Stimulated activated naive CD8-positive, alpha-beta T cell treated with anti-CD3 and anti-CD28 coated beads, Interleukin-15, amount 100 ng/mL, for 72 hours (primary cell): ENCODE measurements around the gene JPH3.

Experiments used
- ATAC-seq: fragments of 150-1000 bp; cut with Tn5 transposase; 2 replicates; pipeline ENCODE4 v1.10.0; 2021; ENCODE audit warnings: mild to moderate bottlenecking, moderate library complexity
- DNase-seq, 2 donors: peaks; one replicate each; pipeline ENCODE4 v3.0.0; 2021 to 2022
- H3K27ac Mint-ChIP-seq, 2 donors: one replicate each; pipeline ENCODE4 v1.8.0; 2022; ENCODE audit warnings: mild to moderate bottlenecking in 2 of 2, mixed read lengths in 2 of 2, moderate library complexity in 2 of 2
- H3K27me3 Mint-ChIP-seq: one replicate; pipeline ENCODE4 v1.8.0; 2022; ENCODE audit warnings: mixed read lengths
- H3K4me1 Mint-ChIP-seq: one replicate; pipeline ENCODE4 v1.8.0; 2022; ENCODE audit warnings: mild to moderate bottlenecking, mixed read lengths
- H3K4me3 Mint-ChIP-seq, 2 donors: one replicate each; pipeline ENCODE4 v1.8.0; 2022; ENCODE audit warnings: mild to moderate bottlenecking in 2 of 2, mixed read lengths in 2 of 2, moderate library complexity in 1 of 2
- H3K9me3 Mint-ChIP-seq, 2 donors: one replicate each; pipeline ENCODE4 v1.8.0; 2022; ENCODE audit warnings: mixed read lengths in 2 of 2

Gene JPH3

DNA sequence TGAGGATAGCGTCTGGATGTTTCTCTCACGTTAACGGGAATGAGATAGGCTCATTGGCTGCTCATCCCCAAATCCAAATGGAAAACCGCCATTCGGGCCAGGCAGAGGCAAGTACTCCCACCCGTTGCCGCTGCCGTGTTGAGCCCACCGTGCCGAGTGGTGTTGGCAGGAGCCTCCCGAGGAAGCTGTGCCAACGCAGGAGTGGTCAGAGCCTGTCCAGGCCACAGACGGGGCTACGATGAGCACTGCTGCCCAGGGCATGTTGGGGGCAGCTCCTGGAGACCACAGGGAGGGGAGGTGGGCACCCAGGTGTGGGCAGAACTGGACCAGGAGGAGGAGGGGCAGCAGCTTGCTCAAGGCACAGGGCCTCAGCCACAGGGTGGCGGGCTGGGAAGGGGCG, 91.5 kb downstream of the JPH3 start:
- no peaks in the 10 kb centered on the region for H3K9me3 Mint-ChIP-seq
- no peaks in the 10 kb centered on the region for H3K27me3 Mint-ChIP-seq
- peaks cover 6% of the 10 kb centered on the region for H3K4me1 Mint-ChIP-seq
- no peak overlapping the region for H3K4me3 Mint-ChIP-seq
- ATAC-seq (no peak), DNase-seq (no peak)
- no peak overlapping the region for H3K27ac Mint-ChIP-seq

GRCh38 chr16:87694441-87695125, 92.3 kb downstream of the JPH3 start:
- no peaks in the 10 kb centered on the region for H3K27me3 Mint-ChIP-seq
- no peaks in the 10 kb centered on the region for H3K9me3 Mint-ChIP-seq
- DNase-seq, result no peak
- peaks cover 6% of the 10 kb centered on the region for H3K4me1 Mint-ChIP-seq
- H3K27ac Mint-ChIP-seq, result peak overlapping the region in 1 of 2 donors; percentile 84
- H3K4me3 Mint-ChIP-seq, result no peak overlapping the region
- no peak for ATAC-seq

GRCh38 chr16:87695534-87695933, 93.2 kb downstream of the JPH3 start:
- DNase-seq (no peak), ATAC-seq (no peak)
- Mint-ChIP-seq H3K9me3 (no peaks in the 10 kb centered on the region), H3K4me3 (no peak overlapping the region), H3K4me1 (peaks cover 6% of the 10 kb centered on the region), H3K27ac (no peak overlapping the region), H3K27me3 (no peaks in the 10 kb centered on the region)

- Mint-ChIP-seq H3K9me3 (no peaks in the 10 kb centered on the region), H3K4me3 (no peak overlapping the region), H3K4me1 (peaks cover 11% of the 10 kb centered on the region), H3K27ac (no peak overlapping the region), H3K27me3 (no peaks in the 10 kb centered on the region)
- no peak for DNase-seq
- ATAC-seq, result no peak
These were observed 94.4 kb downstream of the JPH3 start for GRCh38 chr16:87696726-87697125.

GRCh38 chr16:87697256-87697655, 94.9 kb downstream of the JPH3 start:
- Mint-ChIP-seq H3K4me1 (peaks cover 16% of the 10 kb centered on the region), H3K27ac (no peak overlapping the region), H3K9me3 (no peaks in the 10 kb centered on the region), H3K27me3 (no peaks in the 10 kb centered on the region), H3K4me3 (no peak overlapping the region)
- no peak for DNase-seq
- ATAC-seq, result no peak

DNA sequence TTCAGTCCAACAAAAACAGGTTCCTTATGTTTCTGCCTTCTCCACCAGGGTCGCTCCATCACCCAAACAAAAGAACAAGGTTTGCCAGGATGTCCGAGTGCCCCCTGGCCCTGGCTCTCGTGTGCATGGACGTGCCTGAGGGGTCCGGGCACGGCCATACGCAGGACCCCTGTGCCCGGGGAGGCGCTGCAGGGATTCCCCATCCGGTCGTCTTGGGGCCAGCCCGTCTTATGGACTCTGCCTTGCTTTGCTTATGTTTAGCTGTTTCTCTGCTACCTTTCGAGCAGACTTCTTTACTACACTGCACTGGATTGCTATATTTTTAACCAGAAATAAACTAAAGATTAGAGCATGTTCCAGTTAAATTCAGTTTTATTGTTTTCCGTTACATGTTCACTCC, 95.5 kb downstream of the JPH3 start:
- Mint-ChIP-seq H3K9me3 (no peaks in the 10 kb centered on the region), H3K27ac (peak overlapping the region in 1 of 2 donors; percentile 39), H3K4me1 (peaks cover 21% of the 10 kb centered on the region), H3K27me3 (no peaks in the 10 kb centered on the region), H3K4me3 (no peak overlapping the region)
- ATAC-seq (no peak), DNase-seq (no peak)

DNA sequence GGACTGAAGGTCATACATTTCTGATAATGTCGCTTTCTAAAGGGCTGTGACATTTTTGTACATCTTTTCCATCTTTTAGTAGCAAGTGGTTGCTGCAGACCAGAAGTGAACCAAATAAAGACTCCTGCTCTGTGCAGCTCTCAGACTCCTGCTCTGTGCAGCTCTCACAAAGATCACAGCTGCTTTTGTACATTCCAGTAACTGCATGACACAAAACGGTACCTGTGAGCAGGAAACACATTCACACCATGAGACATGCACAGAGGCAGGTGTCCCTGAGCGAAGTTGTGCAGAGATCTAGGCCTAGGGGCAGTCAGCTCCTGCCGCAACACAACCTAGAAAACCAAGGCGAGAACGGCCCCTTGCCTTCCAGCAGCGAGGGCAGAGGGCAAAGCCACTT, 95.9 kb downstream of the JPH3 start:
- DNase-seq (no peak), ATAC-seq (no peak)
- Mint-ChIP-seq H3K27me3 (no peaks in the 10 kb centered on the region), H3K27ac (peak overlapping the region in 1 of 2 donors; percentile 39), H3K9me3 (no peaks in the 10 kb centered on the region), H3K4me1 (peaks cover 26% of the 10 kb centered on the region), H3K4me3 (no peak overlapping the region)

DNA sequence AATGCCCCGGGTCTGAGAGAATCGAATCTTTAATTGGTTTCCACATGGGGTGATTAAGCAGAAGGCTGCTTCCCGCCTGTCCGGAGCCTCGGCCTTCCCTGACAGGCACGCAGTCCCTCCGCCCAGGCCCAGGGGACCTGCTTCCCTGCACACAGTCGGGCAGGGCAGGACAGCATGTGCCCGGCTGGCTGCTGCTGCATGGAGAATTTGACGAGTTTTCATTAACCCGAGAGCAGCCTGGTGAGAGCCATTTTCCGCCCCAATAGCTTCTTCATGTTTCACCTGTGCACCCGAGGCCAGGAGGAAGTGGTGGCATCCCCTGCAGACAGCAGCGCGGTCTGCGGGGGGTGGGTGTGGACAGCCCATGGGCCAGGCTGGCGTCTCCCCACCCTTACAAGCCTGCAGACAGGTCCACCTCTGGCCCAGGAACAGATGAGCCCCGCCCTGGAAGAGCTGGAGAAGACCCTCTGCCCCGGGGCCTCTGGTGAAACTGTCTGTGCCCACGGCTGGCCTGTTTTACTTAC, 96.4 kb downstream of the JPH3 start:
- no peak for ATAC-seq

DNA sequence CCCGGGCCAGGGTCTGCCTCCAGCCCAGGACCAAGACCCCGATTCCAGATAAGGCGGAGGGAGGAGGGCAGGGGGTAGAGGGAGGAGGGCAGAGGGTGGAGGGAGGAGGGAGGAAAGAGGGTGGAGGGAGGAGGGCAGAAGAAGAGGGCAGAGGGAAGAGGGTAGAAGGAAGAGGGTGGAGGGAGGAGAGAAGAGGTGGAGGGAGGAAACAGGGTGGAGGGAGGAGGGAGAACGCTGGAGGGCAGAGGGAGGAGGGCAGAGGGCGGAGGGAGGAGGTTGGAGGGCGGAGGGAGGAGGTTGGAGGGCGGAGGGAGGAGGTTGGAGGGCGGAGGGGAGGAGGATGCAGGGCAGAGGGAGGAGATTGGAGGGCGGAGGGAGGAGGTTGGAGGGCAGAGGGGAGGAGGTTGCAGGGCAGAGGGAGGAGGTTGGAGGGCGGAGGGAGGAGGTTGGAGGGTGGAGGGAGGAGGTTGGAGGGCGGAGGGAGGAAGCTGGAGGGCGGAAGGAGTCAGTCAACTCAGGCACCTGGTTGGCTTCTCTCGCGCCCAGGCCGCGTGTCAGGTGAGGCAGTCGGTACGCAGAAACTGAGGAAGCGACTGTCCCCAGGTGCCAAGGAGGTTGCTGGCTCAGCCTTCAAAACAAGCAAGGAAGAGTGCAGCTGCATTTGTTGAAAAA, 98.2 kb downstream of the JPH3 start:
- peaks cover 42% of the 10 kb centered on the region for H3K4me1 Mint-ChIP-seq
- DNase-seq (no peak), ATAC-seq (no peak)
- H3K4me3 Mint-ChIP-seq, result peak overlapping the region in 1 of 2 donors; percentile 18
- no peaks in the 10 kb centered on the region for H3K9me3 Mint-ChIP-seq
- no peak overlapping the region for H3K27ac Mint-ChIP-seq
- H3K27me3 Mint-ChIP-seq, result no peaks in the 10 kb centered on the region

More for the DNA sequence above, 96.4 kb downstream of the JPH3 start:
- no peak for DNase-seq
- Mint-ChIP-seq H3K4me3 (no peak overlapping the region), H3K9me3 (no peaks in the 10 kb centered on the region), H3K4me1 (peaks cover 31% of the 10 kb centered on the region), H3K27me3 (no peaks in the 10 kb centered on the region), H3K27ac (peak overlapping the region; percentile 33 to 42)

GRCh38 chr16:87701078-87701460, 98.8 kb downstream of the JPH3 start:
- no peak for ATAC-seq
- DNase-seq, result no peak
- Mint-ChIP-seq H3K4me1 (peaks cover 42% of the 10 kb centered on the region), H3K9me3 (no peaks in the 10 kb centered on the region), H3K27me3 (no peaks in the 10 kb centered on the region), H3K27ac (peak overlapping the region in 1 of 2 donors; percentile 54), H3K4me3 (peak overlapping the region in 1 of 2 donors; percentile 18)

DNA sequence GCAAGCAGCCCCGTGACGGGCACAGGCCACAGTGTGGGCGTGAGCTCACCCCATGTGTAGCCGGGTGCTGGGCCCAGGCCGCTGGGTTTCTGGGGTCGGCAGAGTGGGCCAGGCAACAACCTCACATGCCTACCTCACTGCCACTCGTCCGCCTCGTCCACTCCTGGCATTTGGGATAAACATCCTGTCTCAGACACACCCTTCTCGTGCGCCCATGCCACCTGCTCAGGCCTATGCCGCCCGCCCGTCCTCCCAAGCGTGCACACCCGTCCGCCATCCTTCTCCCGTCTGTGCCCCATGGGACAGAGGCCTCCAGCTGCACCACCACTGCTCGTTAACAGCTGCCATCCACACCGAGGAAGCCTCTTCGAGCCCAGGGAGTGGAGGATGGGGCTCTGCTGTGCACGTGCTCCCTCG, 99.2 kb downstream of the JPH3 start:
- Mint-ChIP-seq H3K4me1 (peaks cover 42% of the 10 kb centered on the region), H3K9me3 (no peaks in the 10 kb centered on the region), H3K27ac (peak overlapping the region in 1 of 2 donors; percentile 52), H3K27me3 (no peaks in the 10 kb centered on the region), H3K4me3 (no peak overlapping the region)
- ATAC-seq (no peak), DNase-seq (no peak)

DNA sequence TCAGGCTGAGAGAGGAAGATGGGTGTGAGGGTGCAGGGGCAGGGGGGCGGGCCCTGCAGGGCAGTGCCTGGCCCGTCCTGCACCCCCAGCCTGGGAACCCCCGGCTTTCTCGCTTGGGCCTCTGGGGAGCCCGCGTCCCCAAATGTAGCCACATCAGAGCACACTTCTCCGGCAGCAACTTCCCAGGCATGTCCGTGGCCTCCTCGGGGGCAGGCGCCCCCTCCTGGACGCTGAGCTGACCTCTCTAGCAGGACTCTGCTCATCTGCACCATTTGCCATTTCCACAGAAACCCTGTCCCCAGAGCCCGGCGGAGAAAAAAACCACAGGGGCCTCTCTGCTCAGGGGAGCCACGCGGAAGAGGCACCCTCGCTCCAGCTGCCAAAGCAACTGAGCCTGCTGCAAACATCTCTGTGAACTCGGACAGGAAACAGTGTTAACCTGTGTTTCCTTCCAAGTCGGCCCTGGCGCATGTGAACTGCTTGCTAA, 100.1 kb downstream of the JPH3 start:
- ATAC-seq (peak; percentile 83), DNase-seq (peak; percentile 40 to 60)
- peaks cover 42% of the 10 kb centered on the region for H3K4me1 Mint-ChIP-seq
- H3K27me3 Mint-ChIP-seq, result no peaks in the 10 kb centered on the region
- peak overlapping the region; percentile 50 to 93 for H3K27ac Mint-ChIP-seq
- H3K4me3 Mint-ChIP-seq, result peak overlapping the region; percentile 19 to 73
- no peaks in the 10 kb centered on the region for H3K9me3 Mint-ChIP-seq

GRCh38 chr16:87703071-87703470, 100.8 kb downstream of the JPH3 start:
- Mint-ChIP-seq H3K4me3 (no peak overlapping the region), H3K27ac (peak overlapping the region in 1 of 2 donors; percentile 76), H3K27me3 (no peaks in the 10 kb centered on the region), H3K4me1 (peaks cover 42% of the 10 kb centered on the region), H3K9me3 (no peaks in the 10 kb centered on the region)
- DNase-seq (no peak), ATAC-seq (no peak)

- DNase-seq, result no peak
- Mint-ChIP-seq H3K4me3 (no peak overlapping the region), H3K4me1 (peaks cover 42% of the 10 kb centered on the region), H3K27ac (no peak overlapping the region), H3K9me3 (no peaks in the 10 kb centered on the region), H3K27me3 (no peaks in the 10 kb centered on the region)
- no peak for ATAC-seq
These were observed 101.6 kb downstream of the JPH3 start for GRCh38 chr16:87703835-87704375.

DNA sequence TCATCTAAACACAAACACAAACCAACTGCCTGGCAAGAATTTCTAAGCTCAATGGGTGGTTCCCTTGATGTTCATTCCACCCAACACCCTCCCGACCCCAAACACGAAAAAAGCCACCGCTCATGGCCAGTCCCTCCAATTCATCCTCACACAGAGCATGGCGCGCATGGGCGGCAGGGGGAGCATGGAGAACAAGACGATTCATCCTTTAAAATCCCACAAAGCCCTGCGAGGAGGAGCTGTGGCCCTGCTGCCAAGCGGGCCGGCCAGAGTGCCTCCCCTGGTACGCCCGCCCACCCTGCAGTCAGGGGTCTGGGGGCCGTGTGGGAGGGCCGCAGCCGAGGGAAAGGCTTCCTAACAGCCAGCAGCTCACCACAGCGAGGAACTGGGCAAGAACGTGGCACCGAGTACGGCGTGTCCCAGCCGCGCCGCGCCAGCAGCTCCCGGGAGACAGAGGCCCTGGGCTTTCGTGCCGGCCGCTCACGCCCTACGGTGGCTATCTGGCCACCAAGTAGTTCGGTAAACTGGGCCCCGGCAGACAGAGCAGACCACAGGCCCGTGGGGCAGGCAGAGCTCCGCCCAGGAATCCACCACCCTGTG, 102.5 kb downstream of the JPH3 start:
- peaks cover 42% of the 10 kb centered on the region for H3K4me1 Mint-ChIP-seq
- DNase-seq, result no peak
- H3K27ac Mint-ChIP-seq, result peak overlapping the region in 1 of 2 donors; percentile 42
- no peak overlapping the region for H3K4me3 Mint-ChIP-seq
- no peak for ATAC-seq
- no peaks in the 10 kb centered on the region for H3K27me3 Mint-ChIP-seq
- H3K9me3 Mint-ChIP-seq, result no peaks in the 10 kb centered on the region
